K562 (cell line): Measurements from ENCODE around the gene FHIT. TPM values are rescaled to one million over a fixed set of nuclear protein-coding genes. Genes with fewer than 3 reads are reported as not detected.

Experiments
- ATAC-seq: fragments of 200-7000 bp; cut with Tn5 transposase; 3 replicates; pipeline ENCODE4 v1.9.1; 2020; ENCODE audit warnings: moderate library complexity
- BruUV-seq: library from RNA; stranded (reverse); fragments of 400-500 nt; replicated peaks from 2 replicates; lab custom pipeline; 2021; lab: Mats Ljungman, UMichigan
- CTCF ChIA-PET: fragments of 300-600 bp; formaldehyde crosslinking; extraction: SDS; loops from one replicate; lab custom pipeline; 2021; ENCODE audit warnings: low intra/inter-chr PET ratio; lab: Yijun Ruan, JAX
- POLR2A ChIA-PET: fragments of 300-600, 350-650 bp; sonication (Branson Sonifier 250); formaldehyde crosslinking; extraction: SDS; loops from one replicate; lab custom pipeline; 2021; ENCODE audit warnings: antibody characterized with exemption, inconsistent platforms; lab: Yijun Ruan, JAX
- DNase-seq, 4 experiments: peaks; one replicate each; pipeline versions ENCODE4 v3.0.0 to v3.0.0-alpha.2; 2011 to 2018; ENCODE audit warnings: low spot score in 3 of 4, mixed read lengths in 3 of 4; ENCODE audit errors: extremely low read depth in 1 of 4
- FAIRE-seq: peaks from 2 replicates; lab custom pipeline; 2011; peaks lifted over from hg19 to GRCh38; lab: Jason Lieb, UNC
- H2AFZ ChIP-seq: 2 replicates; pipeline ENCODE4 v1.6.0; 2011; ENCODE audit warnings: low read depth, low read length, control low read depth, inconsistent platforms
- H3K27ac ChIP-seq: fragments of 200-600 bp; 3 replicates; pipeline ENCODE4 v1.8.0; 2011; ENCODE audit warnings: low read depth, mild to moderate bottlenecking, control low read depth, inconsistent platforms, low read length, moderate library complexity, mixed read lengths; ENCODE audit errors: extremely low read depth
- H3K27me3 ChIP-seq, 2 experiments: fragments of 300-600 bp in 1 of 2; 2 replicates in 1 of 2; 3 replicates in 1 of 2; pipeline versions ENCODE4 v1.6.0 to v1.8.0; 2011; ENCODE audit warnings: inconsistent platforms in 2 of 2, low read length in 2 of 2, mild to moderate bottlenecking in 1 of 2, mixed read lengths in 1 of 2, moderate library complexity in 1 of 2; ENCODE audit not compliant: control insufficient read depth in 2 of 2, insufficient read depth in 2 of 2
- H3K36me3 ChIP-seq: fragments of 300-600 bp; 3 replicates; pipeline ENCODE4 v1.8.0; 2011; ENCODE audit warnings: mild to moderate bottlenecking, low read length, inconsistent platforms; ENCODE audit not compliant: control insufficient read depth, insufficient read depth
- H3K4me1 ChIP-seq, 2 experiments: fragments of 200-600 bp in 1 of 2; replicated peaks in 1 of 2; 2 replicates in 1 of 2; 3 replicates in 1 of 2; pipeline versions ENCODE4 v1.5.1 to v1.8.0; 2011; ENCODE audit warnings: inconsistent platforms in 2 of 2, low read length in 2 of 2, mild to moderate bottlenecking in 1 of 2, mixed read lengths in 1 of 2, moderate library complexity in 1 of 2; ENCODE audit not compliant: control insufficient read depth in 2 of 2, insufficient read depth in 2 of 2
- H3K4me2 ChIP-seq: 2 replicates; pipeline ENCODE4 v1.6.1; 2011; ENCODE audit warnings: low read length, control low read depth, inconsistent platforms, mixed read lengths; ENCODE audit not compliant: insufficient read depth
- H3K4me3 ChIP-seq: fragments of 200-600 bp; sonication (generic), shearing (Covaris generic); 2 replicates; pipeline ENCODE4 v1.5.1; 2016; ENCODE audit warnings: control low read depth, inconsistent platforms
- H3K79me2 ChIP-seq: fragments of 200-600 bp; 3 replicates; pipeline ENCODE4 v1.8.0; 2011; ENCODE audit warnings: low read length, inconsistent platforms; ENCODE audit not compliant: control insufficient read depth, insufficient read depth
- H3K9ac ChIP-seq, 2 experiments: 2 replicates each; pipeline versions ENCODE4 v1.6.0 to v1.6.1; 2011; ENCODE audit warnings: low read depth in 2 of 2, low read length in 2 of 2, control low read depth in 1 of 2, inconsistent platforms in 1 of 2, mild to moderate bottlenecking in 1 of 2, mixed read lengths in 1 of 2; ENCODE audit not compliant: insufficient read depth in 1 of 2
- H3K9me1 ChIP-seq: one replicate; pipeline ENCODE4 v1.6.0; 2011; ENCODE audit warnings: inconsistent platforms, mild to moderate bottlenecking, low read length, moderate library complexity; ENCODE audit not compliant: control insufficient read depth, insufficient read depth
- H3K9me3 ChIP-seq: replicated peaks from 2 replicates; pipeline ENCODE4 v1.5.1; 2011; ENCODE audit warnings: low read depth, low read length, inconsistent platforms; ENCODE audit not compliant: control insufficient read depth, insufficient read depth
- H4K20me1 ChIP-seq: replicated peaks from 2 replicates; pipeline ENCODE4 v1.6.1; 2011; ENCODE audit warnings: low read length, inconsistent platforms, mixed read lengths; ENCODE audit not compliant: control insufficient read depth, insufficient read depth
- NFRKB ChIP-seq: fragments of 450-650 bp; IDR thresholded peaks from 2 replicates; pipeline ENCODE4 v1.6.1; 2016; ENCODE audit warnings: low read depth
- U2AF2 ChIP-seq: fragments of 200-400 bp; formaldehyde crosslinking; optimal IDR thresholded peaks from 2 replicates; pipeline ENCODE3; 2017; ENCODE audit warnings: low read depth, mild to moderate bottlenecking, low read length
- ZNF184 ChIP-seq: sonication (generic); formaldehyde crosslinking; IDR thresholded peaks from 2 replicates; pipeline ENCODE4 v1.5.0; 2020; ENCODE audit warnings: missing genetic modification reagents
- ZNF436 ChIP-seq: fragments of 250-450, 450-650 bp; sonication (Bioruptor Pico); formaldehyde crosslinking; IDR thresholded peaks from 2 replicates; pipeline ENCODE4 v1.7.0; 2020; ENCODE audit warnings: mild to moderate bottlenecking
- WGBS: fragments of 100-300 bp; shearing (Covaris generic); methylation state at CpG from one replicate; pipeline ENCODE4 v1.1.6; 2016; ENCODE audit warnings: low coverage, mixed read lengths; ENCODE audit not compliant: insufficient coverage; ENCODE audit errors: missing lambda C conversion rate; 5-methylcytosine and 5-hydroxymethylcytosine counted together
- in situ Hi-C: fragments of 300-500 bp; cut with MboI; formaldehyde crosslinking; loops from 4 replicates; pipeline ENCODE4 v1.15.0; 2018; ENCODE audit warnings: inconsistent platforms, mixed read lengths
- intact Hi-C: fragments of 100-400 bp; cut with micrococcal nuclease; formaldehyde crosslinking; loops from 2 replicates; pipeline ENCODE4 v1.14.2; 2022
- polyA plus RNA-seq, 8 experiments: library from polyadenylated mRNA; depleted of rRNA in 4 of 8; stranded (reverse) in 5 of 8; unstranded in 3 of 8; fragments of >200 nt; fragmentation: Nextera tagmentation in 2 of 8; fragmentation: Illumina TruSeq in 1 of 8; extraction: Ambion mirVana in 2 of 8; extraction: Trizol in 1 of 8; gene quantifications; 2 replicates each; pipeline versions ENCODE4 v1.2.1 to v1.2.3, GENCODE V29; 2011 to 2014; ENCODE audit warnings: inconsistent platforms in 1 of 8, missing spikeins in 1 of 8
- total RNA-seq, 7 experiments: library from RNA; depleted of rRNA in 6 of 7; stranded (reverse); fragments of >200 nt in 6 of 7; fragmentation: Illumina TruSeq in 2 of 7; extraction: Trizol in 2 of 7; gene quantifications; 2 replicates each; pipeline versions ENCODE4 v1.2.1 to v1.2.3, GENCODE V29; 2011 to 2021; ENCODE audit warnings: low replicate concordance in 1 of 7
- TF ChIP-seq, protein P1 (sequence below): sonication (generic); formaldehyde crosslinking; IDR thresholded peaks from 2 replicates; pipeline ENCODE4 v1.8.1; 2023; ENCODE audit warnings: missing genetic modification reagents, mild to moderate bottlenecking, borderline replicate concordance
- TF ChIP-seq, protein P2 (sequence below): fragments of 250-450 bp; sonication (Bioruptor Pico); IDR thresholded peaks from 2 replicates; pipeline ENCODE4 v1.5.1; 2021; ENCODE audit warnings: mild to moderate bottlenecking

FHIT gene
- total and polyA plus RNA-seq, 9 of the 15 experiments (the other 6 are each of a cell fraction or from before 2014, with no cell fraction given) = 1.7 to 9.1 (median 4.3) TPM

DNA sequence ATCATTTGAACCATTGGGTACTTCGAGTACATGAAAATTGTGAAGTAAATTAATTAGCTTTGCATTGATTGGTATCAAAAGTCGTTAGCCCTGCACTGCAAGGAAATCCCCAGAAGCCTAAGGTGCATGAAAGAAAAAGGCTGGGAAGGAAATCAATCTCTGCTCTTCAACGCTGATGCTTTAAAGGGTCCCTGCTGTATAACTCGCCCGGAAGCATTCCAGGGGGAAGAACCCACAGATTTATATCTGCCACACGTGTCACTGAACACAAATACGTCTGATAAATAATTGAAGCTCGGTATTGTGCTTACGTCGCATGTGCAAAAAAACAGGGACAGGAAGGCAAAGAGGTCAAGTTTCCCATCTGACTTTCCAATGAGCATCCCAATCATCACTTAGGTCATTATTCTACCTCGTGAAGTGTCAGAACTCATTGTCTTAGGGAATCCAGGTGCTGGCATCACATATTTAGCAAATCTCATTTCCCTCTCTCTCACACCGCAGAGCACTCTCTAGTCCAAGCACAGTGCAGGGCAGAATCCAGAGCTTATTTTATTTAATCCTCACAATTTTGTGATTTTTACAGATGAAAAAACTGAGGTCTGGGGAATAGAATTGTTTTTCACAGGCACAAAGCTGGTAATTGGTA is 1397.1 kb downstream of the FHIT start:
- no peak for FAIRE-seq
- H4K20me1 ChIP-seq = no peaks in the 10 kb centered on the region
- TF ChIP-seq ZNF436 (CRISPR knock-in tag) = no peak
- TF ChIP-seq, all 486 proteins: peak for 0
- Histone ChIP-seq H3K4me2 (no peak overlapping the region), H2AFZ (no peak overlapping the region), H3K4me1 (no peaks in the 10 kb centered on the region), H3K9me3 (no peaks in the 10 kb centered on the region), H3K9me1 (no peaks in the 10 kb centered on the region), H3K79me2 (no peaks in the 10 kb centered on the region), H3K27me3 (no peaks in the 10 kb centered on the region), H3K4me3 (no peak overlapping the region), H3K9ac (no peak overlapping the region), H3K27ac (no peak overlapping the region), H3K36me3 (no peaks in the 10 kb centered on the region)
- WGBS = 29% methylated on average over 9 of the region's 12 CpGs
- in situ Hi-C loops = loop anchor here (25.0 kb wide), 1 partner anchor 267 kb away; no protein-coding TSS in a partner anchor
- ChIA-PET POLR2A (no interaction called here), CTCF (no interaction called here)
- DNase-seq (no peak), ATAC-seq (no peak)
- no TSS peak for BruUV-seq
- intact Hi-C loops = no loop called here

- no peaks in the 10 kb centered on the region for H3K27me3 ChIP-seq
- CTCF ChIA-PET = no interaction called here
- ATAC-seq = no peak
- in situ Hi-C loops (loop anchor here (25.0 kb wide), 1 partner anchor 263 kb away; no protein-coding TSS in a partner anchor), intact Hi-C loops (no loop called here)
- DNase-seq = no peak
- no peak for TF ChIP-seq U2AF2
- TF ChIP-seq ZNF184 = no peak
- TF ChIP-seq, protein P1, sequence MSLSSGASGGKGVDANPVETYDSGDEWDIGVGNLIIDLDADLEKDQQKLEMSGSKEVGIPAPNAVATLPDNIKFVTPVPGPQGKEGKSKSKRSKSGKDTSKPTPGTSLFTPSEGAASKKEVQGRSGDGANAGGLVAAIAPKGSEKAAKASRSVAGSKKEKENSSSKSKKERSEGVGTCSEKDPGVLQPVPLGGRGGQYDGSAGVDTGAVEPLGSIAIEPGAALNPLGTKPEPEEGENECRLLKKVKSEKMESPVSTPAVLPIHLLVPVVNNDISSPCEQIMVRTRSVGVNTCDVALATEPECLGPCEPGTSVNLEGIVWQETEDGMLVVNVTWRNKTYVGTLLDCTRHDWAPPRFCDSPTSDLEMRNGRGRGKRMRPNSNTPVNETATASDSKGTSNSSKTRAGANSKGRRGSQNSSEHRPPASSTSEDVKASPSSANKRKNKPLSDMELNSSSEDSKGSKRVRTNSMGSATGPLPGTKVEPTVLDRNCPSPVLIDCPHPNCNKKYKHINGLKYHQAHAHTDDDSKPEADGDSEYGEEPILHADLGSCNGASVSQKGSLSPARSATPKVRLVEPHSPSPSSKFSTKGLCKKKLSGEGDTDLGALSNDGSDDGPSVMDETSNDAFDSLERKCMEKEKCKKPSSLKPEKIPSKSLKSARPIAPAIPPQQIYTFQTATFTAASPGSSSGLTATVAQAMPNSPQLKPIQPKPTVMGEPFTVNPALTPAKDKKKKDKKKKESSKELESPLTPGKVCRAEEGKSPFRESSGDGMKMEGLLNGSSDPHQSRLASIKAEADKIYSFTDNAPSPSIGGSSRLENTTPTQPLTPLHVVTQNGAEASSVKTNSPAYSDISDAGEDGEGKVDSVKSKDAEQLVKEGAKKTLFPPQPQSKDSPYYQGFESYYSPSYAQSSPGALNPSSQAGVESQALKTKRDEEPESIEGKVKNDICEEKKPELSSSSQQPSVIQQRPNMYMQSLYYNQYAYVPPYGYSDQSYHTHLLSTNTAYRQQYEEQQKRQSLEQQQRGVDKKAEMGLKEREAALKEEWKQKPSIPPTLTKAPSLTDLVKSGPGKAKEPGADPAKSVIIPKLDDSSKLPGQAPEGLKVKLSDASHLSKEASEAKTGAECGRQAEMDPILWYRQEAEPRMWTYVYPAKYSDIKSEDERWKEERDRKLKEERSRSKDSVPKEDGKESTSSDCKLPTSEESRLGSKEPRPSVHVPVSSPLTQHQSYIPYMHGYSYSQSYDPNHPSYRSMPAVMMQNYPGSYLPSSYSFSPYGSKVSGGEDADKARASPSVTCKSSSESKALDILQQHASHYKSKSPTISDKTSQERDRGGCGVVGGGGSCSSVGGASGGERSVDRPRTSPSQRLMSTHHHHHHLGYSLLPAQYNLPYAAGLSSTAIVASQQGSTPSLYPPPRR (CRISPR knock-in tag) = no peak
- TF ChIP-seq, protein P2, sequence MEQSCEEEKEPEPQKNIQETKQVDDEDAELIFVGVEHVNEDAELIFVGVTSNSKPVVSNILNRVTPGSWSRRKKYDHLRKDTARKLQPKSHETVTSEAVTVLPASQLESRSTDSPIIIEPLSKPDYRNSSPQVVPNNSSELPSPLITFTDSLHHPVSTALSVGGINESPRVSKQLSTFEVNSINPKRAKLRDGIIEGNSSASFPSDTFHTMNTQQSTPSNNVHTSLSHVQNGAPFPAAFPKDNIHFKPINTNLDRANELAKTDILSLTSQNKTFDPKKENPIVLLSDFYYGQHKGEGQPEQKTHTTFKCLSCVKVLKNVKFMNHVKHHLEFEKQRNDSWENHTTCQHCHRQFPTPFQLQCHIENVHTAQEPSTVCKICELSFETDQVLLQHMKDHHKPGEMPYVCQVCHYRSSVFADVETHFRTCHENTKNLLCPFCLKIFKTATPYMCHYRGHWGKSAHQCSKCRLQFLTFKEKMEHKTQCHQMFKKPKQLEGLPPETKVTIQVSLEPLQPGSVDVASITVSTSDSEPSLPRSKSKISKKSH (CRISPR knock-in tag) = no peak
- TF ChIP-seq NFRKB = no peak
- no peak for FAIRE-seq
- no peaks in the 10 kb centered on the region for H3K4me1 ChIP-seq
- H3K4me2 ChIP-seq = no peak overlapping the region
- POLR2A ChIA-PET = no interaction called here
- H3K36me3 ChIP-seq = no peaks in the 10 kb centered on the region
- BruUV-seq = no TSS peak
- H3K9ac ChIP-seq = no peak overlapping the region
- H3K9me3 ChIP-seq = no peaks in the 10 kb centered on the region
- H3K9me1 ChIP-seq = no peaks in the 10 kb centered on the region
- H4K20me1 ChIP-seq = no peaks in the 10 kb centered on the region
- 14% methylated on average over 1 of the region's 2 CpGs for WGBS
- no peak overlapping the region for H3K27ac ChIP-seq
- H2AFZ ChIP-seq = no peak overlapping the region
- no peak overlapping the region for H3K4me3 ChIP-seq
- no peaks in the 10 kb centered on the region for H3K79me2 ChIP-seq
These were observed 1400.8 kb downstream of the FHIT start for GRCh38 chr3:59850417-59850816.
